B cell (primary cell): ENCODE measurements around the gene LHX5. TPM values are rescaled to one million over a fixed set of nuclear protein-coding genes. Genes with fewer than 3 reads are reported as not detected.

Experiments used
- ATAC-seq: fragments of 200-7000 bp; cut with Tn5 transposase; one replicate; pipeline ENCODE4 v1.10.0; 2021; ENCODE audit warnings: low read depth, mild to moderate bottlenecking, moderate number of reproducible peaks, moderate library complexity
- CTCF ChIA-PET: fragments of 350-600 bp; sonication (Branson Sonifier 250); formaldehyde crosslinking; loops from one replicate; lab custom pipeline; 2021; ENCODE audit warnings: antibody characterized with exemption, inconsistent platforms; lab: Charles Lee
- POLR2A ChIA-PET: fragments of 350-600 bp; sonication (Branson Sonifier 250); formaldehyde crosslinking; loops from one replicate; lab custom pipeline; 2021; ENCODE audit warnings: antibody characterized with exemption; lab: Charles Lee
- DNase-seq: peaks from one replicate; pipeline ENCODE4 v3.0.0; 2013
- H2AFZ ChIP-seq: 2 replicates; pipeline ENCODE4 v1.6.1; 2012; ENCODE audit warnings: mild to moderate bottlenecking, low read depth, low read length; ENCODE audit not compliant: insufficient read depth, poor library complexity, severe bottlenecking
- H3K27ac ChIP-seq, 2 donors: 1 replicate in 1 of 2; 2 replicates in 1 of 2; pipeline ENCODE4 v1.5.1; 2012 to 2013; ENCODE audit warnings: low read length in 2 of 2, mild to moderate bottlenecking in 2 of 2, moderate library complexity in 1 of 2
- H3K27me3 ChIP-seq, 4 experiments: fragments of 200-600 bp in 1 of 4; sonication (generic) in 1 of 4; replicated peaks in 1 of 4; 1 replicate in 2 of 4; 2 replicates in 2 of 4; pipeline versions ENCODE4 v1.6.1 to v1.7.0; 2013 to 2016; ENCODE audit warnings: low read length in 3 of 4, mild to moderate bottlenecking in 2 of 4, mixed read lengths in 1 of 4, moderate library complexity in 1 of 4; ENCODE audit not compliant: insufficient read depth in 4 of 4, control insufficient read depth in 3 of 4; ENCODE audit errors: control extremely low read depth in 1 of 4
- H3K36me3 ChIP-seq, 2 experiments: replicated peaks in 1 of 2; 1 replicate in 1 of 2; 2 replicates in 1 of 2; pipeline versions ENCODE4 v1.6.1 to v1.7.1; 2013; ENCODE audit warnings: low read length in 1 of 2; ENCODE audit not compliant: insufficient read depth in 2 of 2, control insufficient read depth in 1 of 2; ENCODE audit errors: control extremely low read depth in 1 of 2, extremely low read depth in 1 of 2
- H3K4me1 ChIP-seq, 2 donors: fragments of 200-600 bp in 1 of 2; sonication (generic) in 1 of 2; 1 replicate in 1 of 2; 2 replicates in 1 of 2; pipeline versions ENCODE4 v1.5.1 to v1.6.1; 2013 to 2017; ENCODE audit warnings: low read length in 2 of 2; ENCODE audit not compliant: control insufficient read depth in 2 of 2, insufficient read depth in 2 of 2
- H3K4me2 ChIP-seq: replicated peaks from 2 replicates; pipeline ENCODE3; 2012; ENCODE audit warnings: mild to moderate bottlenecking, low read depth, low read length; ENCODE audit not compliant: poor library complexity, severe bottlenecking
- H3K4me3 ChIP-seq, 5 experiments: fragments of 200-600 bp in 1 of 5; sonication (generic) in 1 of 5; 1 replicate in 3 of 5; 2 replicates in 2 of 5; pipeline versions ENCODE4 v1.5.1 to v1.7.0; 2011 to 2016; ENCODE audit warnings: low read length in 4 of 5, mild to moderate bottlenecking in 4 of 5, low read depth in 2 of 5, control low read depth in 1 of 5, moderate library complexity in 1 of 5; ENCODE audit not compliant: insufficient read depth in 1 of 5; ENCODE audit errors: control extremely low read depth in 1 of 5, extremely low read depth in 1 of 5
- H3K79me2 ChIP-seq: fragments of 200-600 bp; sonication (generic); one replicate; pipeline ENCODE4 v1.6.0; 2016; ENCODE audit warnings: low read length; ENCODE audit not compliant: control insufficient read depth, insufficient read depth
- H3K9ac ChIP-seq: fragments of 200-600 bp; sonication (generic); 2 replicates; pipeline ENCODE4 v1.6.1; 2017; ENCODE audit warnings: mild to moderate bottlenecking, low read length, moderate library complexity
- H3K9me3 ChIP-seq, 3 donors: one replicate each; pipeline versions ENCODE4 v1.6.1 to v1.7.1; 2013; ENCODE audit warnings: low read length in 2 of 3; ENCODE audit not compliant: control insufficient read depth in 2 of 3, insufficient read depth in 1 of 3; ENCODE audit errors: control extremely low read depth in 1 of 3
- H4K20me1 ChIP-seq: 2 replicates; pipeline ENCODE4 v1.6.0; 2012; ENCODE audit warnings: mild to moderate bottlenecking, low read length; ENCODE audit not compliant: insufficient read depth, control insufficient read depth, poor library complexity, severe bottlenecking
- H3K27ac Mint-ChIP-seq: one replicate; pipeline ENCODE4 v1.8.0; 2021; ENCODE audit warnings: mixed read lengths
- H3K27me3 Mint-ChIP-seq: one replicate; pipeline ENCODE4 v1.8.0; 2021; ENCODE audit warnings: mixed read lengths
- H3K4me1 Mint-ChIP-seq: one replicate; pipeline ENCODE4 v1.8.0; 2021; ENCODE audit warnings: mixed read lengths
- H3K4me3 Mint-ChIP-seq: one replicate; pipeline ENCODE4 v1.8.0; 2021; ENCODE audit warnings: mixed read lengths
- H3K9me3 Mint-ChIP-seq: one replicate; pipeline ENCODE4 v1.8.0; 2022; ENCODE audit warnings: mixed read lengths; ENCODE audit not compliant: insufficient read depth
- CTCF ChIP-seq: fragments of 200-600 bp; IDR thresholded peaks from one replicate; pipeline ENCODE4 v1.8.0; 2022; ENCODE audit warnings: antibody characterized with exemption, mild to moderate bottlenecking
- EZH2 ChIP-seq: IDR thresholded peaks from 2 replicates; pipeline ENCODE4 v1.6.1; 2012; ENCODE audit warnings: borderline replicate concordance, low read depth, mild to moderate bottlenecking, moderate library complexity, low read length; ENCODE audit not compliant: insufficient read depth, poor library complexity, severe bottlenecking
- WGBS: methylation state at CpG from one replicate; pipeline ENCODE4 v1.1.5; 2013; ENCODE audit warnings: missing lambda C conversion rate; ENCODE audit not compliant: insufficient coverage; 5-methylcytosine and 5-hydroxymethylcytosine counted together
- intact Hi-C: fragments of 100-400 bp; cut with micrococcal nuclease; formaldehyde crosslinking; loops from one replicate; pipeline ENCODE4 v1.10.0; 2022
- polyA plus RNA-seq: library from polyadenylated mRNA; depleted of rRNA; stranded (reverse); fragments of >200 nt; gene quantifications from 2 replicates; pipeline ENCODE4 v1.2.3, GENCODE V29; 2012
- total RNA-seq, 2 donors: library from RNA; stranded (reverse); fragments of 120-200 nt in 1 of 2; gene quantifications; 1 replicate in 1 of 2; 2 replicates in 1 of 2; pipeline versions ENCODE4 v1.2.3 to v1.2.4, GENCODE V29; 2013 to 2022

Gene LHX5
- total and polyA plus RNA-seq, 2 donors (not counting 1 experiment from before 2014, with no cell fraction given), result not detected

DNA sequence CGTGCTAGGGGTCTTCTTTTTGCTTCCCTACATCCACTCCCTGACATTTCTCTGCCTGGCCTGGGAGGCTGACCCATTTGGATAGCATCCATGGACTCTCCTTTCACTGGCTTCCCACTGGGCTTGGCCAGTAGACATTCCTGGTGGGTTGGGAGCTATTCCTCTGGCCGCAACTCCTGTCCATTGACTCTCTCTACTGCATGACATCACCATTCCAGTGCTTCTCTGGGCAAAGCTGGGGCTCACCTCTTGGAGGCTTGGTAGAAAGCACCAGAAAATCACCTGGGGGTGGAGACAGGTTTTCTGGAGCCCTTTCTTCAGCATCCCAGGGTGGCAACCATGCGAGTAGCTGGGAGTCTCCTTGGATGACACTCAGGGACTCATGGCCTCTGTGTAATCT lies 16.7 kb upstream of the LHX5 start:
- H4K20me1 ChIP-seq, result no peaks in the 10 kb centered on the region
- DNase-seq (no peak), ATAC-seq (no peak)
- H3K4me1 ChIP-seq, result no peaks in the 10 kb centered on the region
- Mint-ChIP-seq H3K27ac (no peak overlapping the region), H3K4me3 (no peak overlapping the region), H3K4me1 (no peaks in the 10 kb centered on the region), H3K9me3 (peaks cover 1% of the 10 kb centered on the region), H3K27me3 (peaks cover 60% of the 10 kb centered on the region)
- H3K4me3 ChIP-seq, result no peak overlapping the region
- H3K36me3 ChIP-seq, result no peaks in the 10 kb centered on the region
- WGBS, result 80% methylated on average over 2 of the region's 3 CpGs
- intact Hi-C loops, result no loop called here
- peaks cover 0 to 8% (median 0%) of the 10 kb centered on the region in 3 donors for H3K9me3 ChIP-seq
- H3K4me2 ChIP-seq, result no peak overlapping the region
- CTCF ChIA-PET, result no interaction called here
- no peak overlapping the region for H3K27ac ChIP-seq
- H3K27me3 ChIP-seq, result peaks cover 0 to 16% (median 12%) of the 10 kb centered on the region in 4 experiments
- H3K79me2 ChIP-seq, result no peaks in the 10 kb centered on the region
- H3K9ac ChIP-seq, result no peak overlapping the region
- no peak for TF ChIP-seq CTCF
- TF ChIP-seq EZH2, result no peak
- POLR2A ChIA-PET, result no interaction called here
- no peak overlapping the region for H2AFZ ChIP-seq

DNA sequence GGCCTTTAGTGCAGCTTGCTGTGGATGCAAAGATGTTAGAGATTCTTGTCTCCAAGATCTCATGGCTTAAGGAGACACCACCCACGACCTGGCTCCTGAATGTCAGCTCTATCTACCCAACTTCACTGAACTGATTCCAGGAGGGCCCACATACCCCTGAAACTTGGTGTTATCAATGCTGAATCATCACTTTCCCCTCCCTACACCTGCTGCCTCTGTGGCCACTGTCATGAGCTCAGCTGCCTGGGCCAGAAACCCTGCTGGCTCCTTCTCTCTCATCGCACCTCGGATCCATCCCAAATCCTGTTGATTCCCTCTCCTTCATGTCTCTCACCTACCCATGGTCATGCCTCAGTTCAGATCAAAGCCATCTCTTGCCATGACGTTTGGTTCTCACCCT lies 15.1 kb upstream of the LHX5 start:
- Mint-ChIP-seq H3K4me1 (no peaks in the 10 kb centered on the region), H3K9me3 (peaks cover 1% of the 10 kb centered on the region), H3K4me3 (no peak overlapping the region), H3K27me3 (peaks cover 70% of the 10 kb centered on the region), H3K27ac (no peak overlapping the region)
- Histone ChIP-seq H3K4me1 (no peaks in the 10 kb centered on the region), H3K36me3 (no peaks in the 10 kb centered on the region), H3K79me2 (no peaks in the 10 kb centered on the region), H3K27ac (no peak overlapping the region), H3K4me3 (no peak overlapping the region), H2AFZ (no peak overlapping the region), H3K4me2 (no peak overlapping the region), H3K9ac (no peak overlapping the region), H3K27me3 (peaks cover 0 to 28% (median 17%) of the 10 kb centered on the region in 4 experiments), H3K9me3 (peaks cover 0 to under 1% (median 0%) of the 10 kb centered on the region in 3 donors), H4K20me1 (no peaks in the 10 kb centered on the region)
- POLR2A ChIA-PET, result no interaction called here
- no peak for TF ChIP-seq CTCF
- no peak for TF ChIP-seq EZH2
- DNase-seq, result no peak
- intact Hi-C loops, result no loop called here
- CTCF ChIA-PET, result no interaction called here
- ATAC-seq, result no peak
- WGBS, result 47% methylated on average over 4 of the region's 4 CpGs
